ENCODE data around the gene JUP. TPM values are rescaled to one million over a fixed set of nuclear protein-coding genes. Genes with fewer than 3 reads are reported as not detected.

The JUP gene
- total and polyA plus RNA-seq, 2 of the 13 experiments (the other 11 are each of a cell fraction or from before 2014, with no cell fraction given) = 12.1 to 20.6 TPM

DNA sequence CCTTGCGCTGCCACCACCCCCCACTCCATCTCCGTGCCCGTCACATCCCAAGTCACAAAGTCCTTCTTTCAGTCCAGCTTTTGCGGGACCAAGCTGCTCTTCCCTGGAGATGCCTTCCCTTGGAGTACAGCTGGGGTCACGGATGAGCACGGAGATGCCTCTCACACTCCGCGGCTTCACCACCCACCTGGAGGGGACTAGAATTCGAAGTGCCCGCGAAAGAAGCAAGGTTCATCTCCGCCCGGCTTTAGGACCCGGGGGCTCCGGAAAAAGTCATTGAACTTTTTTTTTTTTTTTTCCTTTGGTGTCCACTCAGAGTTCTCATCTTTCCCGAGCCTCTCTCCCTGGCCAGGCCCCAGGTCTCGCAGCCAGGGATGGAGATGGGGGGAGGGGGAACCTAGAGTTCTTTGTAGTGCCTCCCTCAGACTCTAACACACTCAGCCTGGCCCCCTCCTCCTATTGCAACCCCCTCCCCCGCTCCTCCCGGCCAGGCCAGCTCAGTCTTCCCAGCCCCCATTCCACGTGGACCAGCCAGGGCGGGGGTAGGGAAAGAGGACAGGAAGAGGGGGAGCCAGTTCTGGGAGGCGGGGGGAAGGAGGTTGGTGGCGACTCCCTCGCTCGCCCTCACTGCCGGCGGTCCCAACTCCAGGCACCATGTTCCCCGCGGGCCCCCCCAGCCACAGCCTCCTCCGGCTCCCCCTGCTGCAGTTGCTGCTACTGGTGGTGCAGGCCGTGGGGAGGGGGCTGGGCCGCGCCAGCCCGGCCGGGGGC lies 26.1 kb upstream of the JUP start, which contains the start of gene FKBP10 (continued):
- TF ChIP-seq, protein P1, sequence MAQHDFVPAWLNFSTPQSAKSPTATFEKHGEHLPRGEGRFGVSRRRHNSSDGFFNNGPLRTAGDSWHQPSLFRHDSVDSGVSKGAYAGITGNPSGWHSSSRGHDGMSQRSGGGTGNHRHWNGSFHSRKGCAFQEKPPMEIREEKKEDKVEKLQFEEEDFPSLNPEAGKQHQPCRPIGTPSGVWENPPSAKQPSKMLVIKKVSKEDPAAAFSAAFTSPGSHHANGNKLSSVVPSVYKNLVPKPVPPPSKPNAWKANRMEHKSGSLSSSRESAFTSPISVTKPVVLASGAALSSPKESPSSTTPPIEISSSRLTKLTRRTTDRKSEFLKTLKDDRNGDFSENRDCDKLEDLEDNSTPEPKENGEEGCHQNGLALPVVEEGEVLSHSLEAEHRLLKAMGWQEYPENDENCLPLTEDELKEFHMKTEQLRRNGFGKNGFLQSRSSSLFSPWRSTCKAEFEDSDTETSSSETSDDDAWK (CRISPR knock-in tag; IDR thresholded peaks at IDR 0.05) = no peak
- TF ChIP-seq SRF (IDR thresholded peaks at IDR 0.05; ENCODE audit: low read depth, low read length) = no peak
- no peak; the same call in 1 of the 2 replicates for TF ChIP-seq ZSCAN9 (CRISPR knock-in tag; IDR thresholded peaks at IDR 0.05; ENCODE audit: borderline replicate concordance)
- TF ChIP-seq POGK (CRISPR knock-in tag; conservative IDR thresholded peaks at IDR 0.05) = no peak; the same call in 1 of the 2 replicates
- no peak for TF ChIP-seq KLF9 (CRISPR knock-in tag; IDR thresholded peaks at IDR 0.05; ENCODE audit: low read depth)
- TF ChIP-seq DNMT3B (CRISPR knock-in tag; conservative IDR thresholded peaks at IDR 0.05) = no peak
- peak; percentile 55; the same call in 1 of the 2 replicates for TF ChIP-seq JUND (CRISPR knock-in tag; IDR thresholded peaks at IDR 0.05)
- no peak for TF ChIP-seq ATM (IDR thresholded peaks at IDR 0.05; ENCODE audit: borderline replicate concordance)
- no peak for TF ChIP-seq NR3C1 (CRISPR knock-in tag; IDR thresholded peaks at IDR 0.05)
- TF ChIP-seq ZNF296 (CRISPR knock-in tag; conservative IDR thresholded peaks at IDR 0.05) = 0 out of 2 replicates have a peak, but pooled peaks have one; percentile 33
- TF ChIP-seq ZNF605 (CRISPR knock-in tag; IDR thresholded peaks at IDR 0.05) = no peak; the same call in 1 of the 2 replicates
- no peak for TF ChIP-seq ELK4 (CRISPR knock-in tag; IDR thresholded peaks at IDR 0.05; ENCODE audit: borderline replicate concordance)
- TF ChIP-seq, protein P2, sequence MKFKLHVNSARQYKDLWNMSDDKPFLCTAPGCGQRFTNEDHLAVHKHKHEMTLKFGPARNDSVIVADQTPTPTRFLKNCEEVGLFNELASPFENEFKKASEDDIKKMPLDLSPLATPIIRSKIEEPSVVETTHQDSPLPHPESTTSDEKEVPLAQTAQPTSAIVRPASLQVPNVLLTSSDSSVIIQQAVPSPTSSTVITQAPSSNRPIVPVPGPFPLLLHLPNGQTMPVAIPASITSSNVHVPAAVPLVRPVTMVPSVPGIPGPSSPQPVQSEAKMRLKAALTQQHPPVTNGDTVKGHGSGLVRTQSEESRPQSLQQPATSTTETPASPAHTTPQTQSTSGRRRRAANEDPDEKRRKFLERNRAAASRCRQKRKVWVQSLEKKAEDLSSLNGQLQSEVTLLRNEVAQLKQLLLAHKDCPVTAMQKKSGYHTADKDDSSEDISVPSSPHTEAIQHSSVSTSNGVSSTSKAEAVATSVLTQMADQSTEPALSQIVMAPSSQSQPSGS (CRISPR knock-in tag; IDR thresholded peaks at IDR 0.05) = peak; percentile 52; the same call in 1 of the 2 replicates
- no peak for TF ChIP-seq CHCHD3 (CRISPR knock-in tag; IDR thresholded peaks at IDR 0.05)
- TF ChIP-seq SOX13 (IDR thresholded peaks at IDR 0.05) = no peak
- peak in 1 of 2 experiments; percentile 10; a peak in 1 of 4 replicates for TF ChIP-seq SOX13 (CRISPR knock-in tag; conservative IDR thresholded peaks at IDR 0.05 in 1 of 2, IDR thresholded peaks at IDR 0.05 in 1 of 2)
- no peak for TF ChIP-seq FIP1L1 (IDR thresholded peaks at IDR 0.05; ENCODE audit: borderline replicate concordance, insufficient read depth, low read depth, low read length)
- TF ChIP-seq MTA1 (CRISPR knock-in tag; IDR thresholded peaks at IDR 0.05; ENCODE audit: borderline replicate concordance) = 0 out of 2 replicates have a peak, but pooled peaks have one; percentile 48
- no peak for TF ChIP-seq ZSCAN25 (CRISPR knock-in tag; IDR thresholded peaks at IDR 0.05)
- TF ChIP-seq ZNF230 (CRISPR knock-in tag; IDR thresholded peaks at IDR 0.05) = peak; percentile 16; the same call in 1 of the 2 replicates
- peak; percentile 50; the same call in 1 of the 2 replicates for TF ChIP-seq ZFY (CRISPR knock-in tag; IDR thresholded peaks at IDR 0.05)
- TF ChIP-seq IRF9 (CRISPR knock-in tag; IDR thresholded peaks at IDR 0.05; ENCODE audit: borderline replicate concordance) = no peak
- TF ChIP-seq ZNF564 (CRISPR knock-in tag; IDR thresholded peaks at IDR 0.05) = 0 out of 2 replicates have a peak, but pooled peaks have one; percentile 24
